Activated CD8-positive, alpha-beta memory T cell treated with anti-CD3 and anti-CD28 coated beads for 1 hour (primary cell): ENCODE data around the gene RNF166.
"Not testable (repeated sequence)": the region's sequence is repeated elsewhere in the genome, so short reads cannot be mapped to it uniquely, and the experiment has no call there.

Experiments
- DNase-seq, 2 donors: peaks; one replicate each; pipeline ENCODE4 v3.0.0-alpha.2; 2020; ENCODE audit warnings: low read depth in 1 of 2; ENCODE audit errors: extremely low read depth in 1 of 2

Gene RNF166

DNA sequence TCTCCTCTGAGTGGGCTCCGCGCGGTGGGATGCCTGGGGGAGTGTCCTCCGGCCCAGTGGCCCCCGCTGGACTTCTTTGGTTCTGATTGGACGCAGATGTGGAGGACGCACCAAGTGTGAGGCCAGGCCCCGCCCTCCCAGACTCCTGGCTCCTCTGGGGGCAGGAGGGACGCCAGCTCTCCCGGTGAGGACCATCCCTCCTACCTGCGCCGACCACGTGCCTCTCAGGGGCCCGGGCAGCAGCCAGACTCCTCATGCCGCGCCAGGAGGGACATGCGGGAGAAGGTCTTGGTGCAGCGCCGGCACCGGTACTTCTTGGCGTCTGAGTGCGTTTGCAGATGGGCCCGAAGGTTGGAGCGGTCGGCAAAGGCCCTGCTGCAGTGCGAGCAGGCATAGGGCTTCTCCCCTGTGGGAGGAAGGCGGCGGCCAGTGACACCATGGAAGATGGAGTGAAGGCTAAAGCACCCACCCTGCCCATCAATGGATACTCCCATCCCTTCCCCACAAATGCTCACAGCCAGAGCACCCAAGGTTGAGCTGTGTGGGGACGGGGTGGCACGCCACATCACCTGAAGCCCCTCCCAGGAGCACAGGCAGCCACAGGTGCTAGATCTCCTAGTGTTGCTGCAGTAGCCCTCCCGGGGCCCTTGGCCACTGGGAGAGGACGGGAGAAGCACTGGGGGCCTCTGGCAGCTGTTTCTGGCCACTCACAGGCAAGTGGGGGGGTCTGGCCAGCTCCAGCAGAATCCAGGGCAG is 27.8 kb downstream of the RNF166 start:
- no peak for DNase-seq

DNA sequence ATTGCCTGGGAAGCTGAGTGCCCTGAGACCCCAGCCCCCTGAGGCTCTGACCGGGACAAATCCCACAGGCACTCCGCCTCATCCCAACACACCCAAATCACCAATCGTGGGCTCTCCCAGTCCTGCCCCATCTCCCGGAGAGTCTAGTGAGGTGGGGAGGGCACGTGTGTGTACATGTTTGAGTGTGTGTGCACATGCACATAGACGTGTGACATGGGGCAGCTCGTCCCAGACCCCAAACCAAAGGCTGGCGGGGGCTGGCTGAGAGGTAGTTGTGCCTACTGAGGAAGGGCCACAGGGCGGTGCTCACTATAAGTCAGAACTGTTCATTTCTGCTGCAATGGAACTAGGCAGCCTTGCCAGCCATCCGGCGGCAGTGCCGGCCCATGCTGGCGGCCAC is 28.5 kb downstream of the RNF166 start:
- no peak for DNase-seq

DNA sequence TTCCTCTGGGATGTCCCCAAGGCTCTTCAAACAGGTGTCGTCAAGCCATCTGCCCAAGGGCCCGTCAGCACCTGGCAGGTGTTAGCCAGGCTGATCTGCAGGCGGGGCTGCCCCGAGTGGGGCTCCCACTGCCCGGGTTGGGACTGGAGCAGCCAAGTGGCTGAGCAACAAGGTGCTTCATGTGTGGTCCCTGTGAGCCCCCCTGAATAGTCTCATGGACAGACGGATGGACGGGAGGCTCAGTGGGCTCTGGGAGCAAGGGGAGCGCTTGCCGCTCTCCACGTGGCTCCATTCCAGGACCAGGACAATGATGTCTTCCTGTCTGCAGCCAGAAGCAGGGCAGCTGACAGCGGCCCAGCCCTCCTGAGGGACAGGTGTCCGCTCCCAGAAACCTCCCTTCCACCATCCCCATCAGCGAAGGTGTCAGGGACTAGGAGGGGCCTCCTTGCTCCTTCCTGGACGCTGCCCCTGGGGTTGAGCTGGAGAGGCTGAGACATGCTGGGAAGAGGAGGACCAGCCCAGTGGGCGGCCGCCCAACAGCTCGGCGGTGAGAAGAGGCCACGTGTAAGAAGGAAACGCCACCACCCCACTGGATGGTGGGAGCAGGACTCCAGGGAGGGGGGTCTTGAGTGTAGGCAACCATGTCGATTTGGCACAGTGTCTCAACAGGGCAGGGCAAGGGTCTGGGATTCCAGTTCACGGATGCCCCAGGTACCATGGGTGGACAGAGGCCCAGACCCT is 29.5 kb downstream of the RNF166 start:
- no peak for DNase-seq

DNA sequence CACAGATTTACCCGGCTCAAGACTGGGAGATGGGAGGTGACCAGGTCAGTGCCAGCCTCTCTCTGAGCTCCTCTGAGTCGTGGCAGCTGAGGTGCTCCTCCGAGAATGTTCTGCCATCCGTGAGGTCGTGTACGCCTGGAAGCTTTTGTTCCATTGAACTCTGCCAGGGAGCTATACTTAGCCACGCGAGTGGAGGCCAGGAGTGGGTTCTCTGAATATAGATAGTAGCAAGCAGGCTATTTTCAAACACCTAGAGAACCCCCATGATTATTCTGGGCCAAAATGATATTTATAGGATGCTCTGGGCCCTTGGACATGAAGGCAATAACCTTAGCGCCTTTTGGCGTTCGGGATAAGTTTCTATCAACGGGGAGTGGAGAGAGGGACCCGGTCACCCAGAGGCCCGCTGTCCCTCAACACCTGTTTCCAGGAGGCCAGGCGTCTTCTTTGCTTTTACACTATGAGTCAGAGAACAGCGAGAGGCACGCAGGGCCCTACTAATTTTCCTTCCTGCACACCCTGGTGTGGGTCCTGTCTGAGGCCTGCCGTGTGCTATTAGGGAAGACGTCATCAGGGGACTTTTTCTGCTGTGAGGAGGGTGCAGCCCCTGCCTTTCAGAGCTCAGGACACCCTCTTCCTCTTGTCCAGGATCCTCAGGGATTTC is 32.4 kb downstream of the RNF166 start:
- DNase-seq: no peak

DNA sequence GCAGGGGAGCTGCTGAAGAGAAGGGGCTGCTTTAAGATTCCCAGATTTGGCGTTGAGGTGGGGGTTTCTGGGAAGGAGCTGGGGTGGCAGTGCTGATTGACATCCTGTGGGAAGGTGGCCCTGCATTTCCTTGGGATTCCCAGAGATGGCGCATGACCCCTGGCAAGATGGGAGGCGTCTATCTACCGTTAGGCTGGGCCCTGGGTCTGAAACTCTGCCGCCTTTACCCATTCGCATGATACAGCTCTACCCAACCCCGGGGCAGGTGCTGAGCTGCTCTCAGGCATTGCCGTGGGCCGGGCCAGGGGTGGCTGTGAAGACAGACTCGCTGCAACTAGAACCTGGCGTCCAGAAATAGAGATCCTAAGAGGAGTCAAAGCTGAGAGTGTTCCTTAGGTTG is 33.4 kb downstream of the RNF166 start:
- DNase-seq: no peak

DNA sequence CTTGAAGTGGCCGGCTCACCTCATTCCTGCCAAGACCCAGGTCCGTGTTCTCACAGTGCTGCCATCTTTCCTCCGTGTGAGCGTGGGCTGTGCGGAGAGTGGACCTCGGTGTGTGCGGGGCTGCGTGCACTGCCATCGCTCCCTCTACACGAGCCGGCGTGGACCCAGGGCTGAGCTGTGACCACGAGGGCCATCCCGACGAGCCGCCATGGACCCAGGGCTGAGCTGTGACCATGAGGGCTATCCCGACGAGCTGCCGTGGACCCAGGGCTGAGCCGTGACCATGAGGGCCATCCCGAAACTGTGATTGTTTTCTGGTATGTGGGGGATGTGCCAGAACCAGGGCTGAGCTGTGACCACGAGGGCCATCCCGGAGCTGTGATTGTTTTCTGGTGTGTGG is 34.4 kb downstream of the RNF166 start:
- no peak for DNase-seq

DNA sequence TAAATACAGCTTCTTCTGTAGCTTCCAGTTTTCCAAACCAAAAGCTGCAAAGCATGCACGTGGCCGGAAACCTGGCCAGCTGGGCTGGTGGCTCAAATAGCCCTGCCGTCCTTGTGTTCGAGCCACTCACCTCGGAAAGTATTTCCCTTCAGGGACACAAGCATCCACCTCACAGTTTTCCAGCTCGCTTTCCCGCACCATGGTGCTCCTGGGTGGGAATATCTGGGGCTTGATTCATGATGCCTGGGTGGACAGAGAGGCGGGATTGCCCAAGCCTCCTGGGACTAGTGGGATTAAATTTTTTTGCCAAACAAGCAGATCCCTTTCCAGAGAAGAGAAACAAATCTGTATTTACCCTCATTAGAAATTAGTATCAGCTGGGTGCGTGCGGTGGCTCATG is 36.2 kb downstream of the RNF166 start:
- DNase-seq: no peak

DNA sequence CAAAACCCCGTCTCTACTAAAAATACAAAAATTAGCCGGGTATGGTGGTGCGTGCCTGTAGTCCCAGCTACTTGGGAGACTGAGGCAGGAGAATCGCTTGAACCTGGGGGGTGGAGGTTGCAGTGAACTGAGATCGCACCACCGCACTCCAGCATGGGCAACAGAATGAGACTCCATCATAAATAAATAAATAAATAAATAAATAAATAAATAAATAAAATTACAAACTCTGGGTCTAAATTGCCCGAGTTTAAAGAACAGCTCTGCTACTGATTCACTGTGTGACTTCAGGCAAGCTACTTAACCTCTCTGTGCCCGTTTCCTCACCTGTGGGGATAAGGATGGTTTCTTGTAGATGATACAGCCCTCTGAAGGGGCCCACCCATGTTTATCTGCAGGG is 36.7 kb downstream of the RNF166 start:
- not testable (repeated sequence) for DNase-seq

DNA sequence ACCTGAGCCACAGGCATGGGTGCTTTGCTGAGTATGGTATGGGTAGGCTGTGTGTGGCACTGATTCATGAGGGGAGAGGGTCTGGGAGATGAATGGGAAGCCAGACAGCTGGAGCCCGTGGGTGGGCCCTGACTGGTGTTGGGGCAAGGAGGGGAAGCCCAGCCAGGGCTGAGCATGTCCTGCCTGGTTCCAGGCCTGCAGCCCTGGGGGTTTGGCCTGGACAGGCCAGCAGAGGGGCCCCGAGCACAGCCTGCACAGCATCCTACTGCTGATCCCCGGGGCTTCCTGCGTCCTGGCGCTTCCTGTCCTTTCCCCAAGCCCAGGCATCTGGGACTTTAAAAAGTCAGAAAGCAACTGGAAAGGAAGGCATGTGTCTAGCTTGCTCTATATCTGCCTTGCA is 38.7 kb downstream of the RNF166 start:
- no peak for DNase-seq

DNA sequence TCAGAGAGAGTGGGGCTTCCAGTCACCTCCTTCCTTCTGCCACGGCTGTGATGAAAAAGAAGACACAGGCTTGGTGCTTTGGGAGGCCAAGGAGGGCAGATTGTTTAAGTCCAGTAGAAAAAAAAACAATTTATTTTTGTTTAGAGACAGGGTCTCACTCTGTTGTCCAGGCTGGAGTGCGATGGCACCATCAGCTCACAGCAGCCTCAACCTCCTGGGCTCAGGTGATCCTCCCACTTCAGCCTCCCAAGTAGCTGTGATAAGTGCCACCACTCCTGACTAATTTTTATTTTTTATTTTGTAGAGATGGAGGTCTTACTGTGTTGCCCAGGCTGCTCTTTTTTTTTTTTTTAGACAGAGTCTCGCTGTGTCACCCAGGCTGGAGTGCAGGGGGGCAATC is 40.6 kb downstream of the RNF166 start:
- no peak for DNase-seq

DNA sequence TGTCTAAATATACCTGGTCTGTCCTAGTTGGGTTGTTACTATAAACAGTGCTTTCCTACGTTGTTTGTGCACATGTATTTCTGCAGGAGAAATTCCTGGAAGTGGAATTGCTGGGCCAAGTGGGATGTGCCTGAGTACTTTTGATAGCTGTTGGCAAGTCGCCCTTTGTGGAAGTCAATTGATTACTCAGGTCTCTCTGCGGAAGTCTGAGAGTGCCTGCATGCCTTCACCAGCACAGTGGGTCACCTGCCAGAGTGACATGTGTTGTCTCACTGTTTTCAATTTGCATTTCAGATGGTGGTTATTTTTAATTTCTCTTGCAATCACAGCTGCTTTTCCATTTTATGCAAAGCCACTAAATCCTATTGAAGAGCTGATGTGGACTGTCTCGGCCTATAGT is 41.1 kb downstream of the RNF166 start:
- no peak for DNase-seq

DNA sequence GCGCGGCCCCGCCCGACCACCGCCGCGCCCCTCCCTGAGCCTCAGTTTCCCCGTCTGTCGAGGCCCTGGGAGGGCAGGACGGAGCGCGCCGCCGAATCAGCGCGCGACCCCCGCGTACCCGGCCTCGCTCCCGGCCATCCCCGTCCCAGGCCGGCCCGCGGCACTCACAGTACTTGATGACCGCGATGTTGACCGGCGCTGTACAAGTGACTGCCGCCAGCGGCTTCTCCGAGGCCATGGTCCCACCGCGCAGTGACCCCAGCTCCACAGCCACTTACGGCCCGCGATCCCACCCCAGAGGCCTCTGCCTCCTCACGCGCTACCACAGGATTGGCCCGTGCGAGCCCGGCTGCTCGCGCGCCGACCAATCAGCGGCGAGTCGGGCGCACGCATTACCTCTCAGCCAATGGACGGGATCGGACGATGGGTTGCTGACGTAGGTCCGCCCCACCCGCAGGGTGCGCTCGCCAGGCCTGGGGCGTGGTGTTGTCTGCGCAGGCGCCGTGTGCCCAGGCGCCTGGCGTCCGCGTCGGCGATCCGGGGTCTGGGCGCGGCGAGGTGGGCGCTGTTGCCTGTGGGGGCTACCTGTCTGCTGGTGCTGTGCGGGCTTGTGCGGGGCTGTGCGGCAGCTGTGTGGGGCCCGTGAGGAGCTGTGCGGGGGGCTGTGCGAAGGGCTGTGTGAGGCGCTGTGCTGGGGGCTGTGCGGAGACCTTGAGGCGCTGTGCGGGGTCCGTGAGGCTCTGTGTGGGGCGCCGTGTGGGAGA is 43.2 kb downstream of the RNF166 start, which contains the start of gene MVD:
Gene MVD, minus strand, starts transcription at position 249 of the 764 bp plus-strand sequence. Its CDS starts 11 bp downstream, at position 238.
- peak; percentile 86 to 93 for DNase-seq

DNA sequence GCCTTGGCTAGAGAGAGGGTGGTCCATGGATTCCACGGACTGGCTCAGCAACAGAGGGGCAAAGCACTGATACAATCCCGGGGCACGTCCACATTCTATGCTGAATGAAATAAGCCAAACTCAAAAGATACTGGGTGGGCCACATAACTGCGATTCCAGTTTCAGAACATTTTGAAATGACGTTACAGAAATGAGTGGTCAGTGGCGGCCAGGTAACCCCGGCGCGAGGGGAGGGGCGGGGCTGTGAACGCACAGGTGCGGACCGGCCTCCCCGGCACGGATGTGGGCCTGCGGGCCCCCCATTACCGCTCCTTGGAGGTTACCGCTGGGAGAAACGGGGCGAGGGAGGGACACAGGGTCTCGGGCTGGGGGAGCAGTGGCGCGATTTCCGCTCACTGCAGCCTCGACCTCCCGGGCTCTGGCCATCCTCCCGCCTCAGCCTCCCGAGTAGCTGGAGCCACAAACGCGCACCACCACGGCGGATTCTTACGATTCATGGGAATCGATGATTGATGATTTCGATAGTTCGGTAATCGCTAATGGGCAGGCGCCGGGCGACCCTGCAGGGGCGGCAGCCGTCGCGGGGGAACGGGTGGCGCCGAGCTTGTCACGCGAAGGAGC is 43.9 kb downstream of the RNF166 start:
- DNase-seq: no peak

DNA sequence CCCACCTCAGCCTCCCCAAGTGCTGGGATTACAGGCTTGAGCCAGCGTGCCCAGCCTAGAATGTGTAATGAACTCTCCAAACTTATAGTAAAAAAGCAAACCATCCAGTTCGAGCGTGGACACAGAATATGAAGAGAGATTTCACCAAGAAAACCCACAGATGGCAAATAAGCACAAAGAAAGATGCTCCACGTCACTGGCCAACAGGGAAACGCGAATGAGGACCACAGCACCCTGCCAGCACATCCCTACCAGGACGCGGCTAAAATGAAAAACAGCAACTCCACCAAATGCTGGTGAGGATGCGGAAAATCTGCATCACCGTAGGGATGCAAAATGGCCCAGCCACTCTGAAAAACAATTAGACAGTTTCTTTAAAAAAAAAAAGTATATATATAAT is 44.7 kb downstream of the RNF166 start:
- no peak for DNase-seq

DNA sequence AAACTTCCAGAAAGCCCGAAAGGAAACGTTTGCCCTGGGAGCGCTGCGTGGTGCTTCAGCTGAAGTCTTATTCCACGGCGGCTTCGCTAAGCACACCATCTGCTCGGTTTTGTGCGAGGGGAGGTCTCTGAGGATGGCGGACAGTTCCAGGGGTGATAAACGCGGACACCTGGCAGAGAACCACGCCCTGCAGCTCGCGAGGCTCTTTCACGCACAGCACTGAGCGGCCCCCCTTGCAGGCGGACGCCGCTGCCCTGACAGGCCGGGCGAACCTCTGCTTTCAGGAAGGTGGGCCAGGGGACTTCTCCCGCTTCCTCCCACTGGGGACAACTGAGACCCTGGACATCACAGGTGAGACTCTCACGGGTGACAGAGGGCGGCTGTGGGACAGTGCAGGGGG is 47.0 kb downstream of the RNF166 start:
- DNase-seq: no peak

DNA sequence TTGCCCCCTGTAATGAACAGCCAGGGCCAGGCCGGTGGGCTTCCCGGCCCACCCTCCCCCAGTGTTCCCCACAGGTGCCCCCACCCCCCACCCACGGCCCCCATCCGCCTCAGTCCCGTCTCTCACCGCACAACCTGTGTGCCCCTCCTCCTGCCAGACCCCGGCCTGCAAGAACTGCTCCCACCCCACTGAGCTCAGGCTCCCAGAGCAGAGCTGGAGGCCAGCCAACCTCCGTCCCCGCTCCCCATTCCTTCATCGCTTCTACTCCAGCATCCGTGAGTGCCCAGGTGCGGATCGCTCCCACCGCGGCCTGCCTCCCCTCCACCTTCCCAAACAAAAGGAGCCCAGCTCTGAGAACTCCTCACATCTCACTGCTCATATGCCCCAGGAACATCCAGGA is 47.5 kb downstream of the RNF166 start:
- DNase-seq: no peak

DNA sequence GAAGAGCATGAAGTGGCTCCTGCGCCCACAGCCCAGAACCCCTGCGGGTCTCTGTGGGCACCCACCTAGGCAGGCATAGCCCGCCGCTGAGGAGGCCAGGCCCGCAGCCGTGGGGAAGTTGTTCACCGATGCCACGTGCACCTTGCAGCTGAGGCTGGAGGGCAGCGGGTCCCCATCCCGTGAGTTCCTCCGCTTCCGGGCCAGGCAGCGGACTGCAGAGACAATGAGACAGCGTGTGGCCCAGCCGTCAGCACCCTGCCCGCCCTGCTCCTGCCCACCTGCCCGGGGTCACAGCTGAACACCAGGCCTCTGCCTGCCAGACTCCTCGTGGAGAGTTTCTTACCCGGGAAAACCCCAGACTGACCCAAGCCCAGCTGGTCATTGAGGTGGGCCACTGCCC is 48.8 kb downstream of the RNF166 start:
- DNase-seq: no peak

DNA sequence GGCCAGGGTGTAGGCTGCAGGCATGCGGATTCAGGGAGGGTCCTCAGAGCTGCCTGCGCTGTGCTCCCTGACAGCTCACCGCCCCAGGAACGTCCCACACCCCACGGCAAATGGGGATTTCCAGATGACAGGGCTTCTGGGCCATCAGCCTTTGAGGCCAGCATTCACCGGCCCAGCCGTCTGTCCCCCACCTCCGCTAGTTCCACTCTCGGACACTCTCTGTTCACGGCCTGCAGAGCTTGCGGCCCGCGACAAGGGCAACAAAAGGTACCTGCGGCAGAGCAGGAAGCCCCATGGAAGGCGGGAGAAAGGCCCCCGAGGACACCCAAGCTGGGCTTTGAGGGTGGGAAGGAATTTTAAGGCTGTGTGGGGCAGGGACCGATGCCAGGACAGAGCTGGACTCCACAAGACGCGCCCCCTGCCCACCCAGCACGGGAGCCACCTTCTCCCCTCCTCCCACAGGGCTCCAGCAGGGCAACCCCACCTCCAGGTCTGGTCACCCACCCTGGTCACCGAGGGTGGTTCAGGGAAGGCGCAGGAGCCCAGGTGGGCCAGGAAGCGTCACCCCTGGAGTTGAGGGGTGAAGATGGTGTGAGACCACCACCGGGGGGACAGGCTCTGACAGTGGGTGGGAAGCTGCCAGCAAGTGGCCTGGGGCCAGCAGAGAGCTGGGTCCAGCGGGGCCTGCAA is 49.8 kb downstream of the RNF166 start:
- no peak for DNase-seq

DNA sequence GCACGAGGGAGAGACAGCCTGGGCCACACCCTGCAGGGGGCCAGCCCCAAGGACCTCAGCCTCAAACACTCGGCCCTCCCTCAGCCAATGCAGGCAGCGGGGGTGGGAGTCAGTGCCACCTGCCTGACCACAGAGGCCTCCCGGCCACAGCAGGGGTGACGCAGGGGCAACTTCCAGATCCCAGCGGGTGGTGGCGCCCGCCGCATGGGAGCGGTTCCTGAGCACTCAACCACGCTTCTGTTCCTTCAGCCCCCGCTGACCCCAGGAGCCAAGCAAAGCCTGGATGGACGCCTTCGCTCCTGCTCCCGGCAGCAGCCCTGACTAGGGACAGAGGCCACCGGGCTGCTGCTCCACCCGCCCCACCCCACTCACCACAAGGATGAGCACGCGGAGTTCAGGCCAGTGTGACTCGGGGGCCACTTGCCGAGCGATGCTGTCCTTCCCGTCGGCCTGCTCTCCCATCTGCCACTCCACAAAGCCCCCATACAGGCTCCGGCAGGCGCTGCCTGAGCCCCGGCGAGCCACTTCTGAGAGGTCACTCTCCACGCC is 50.4 kb downstream of the RNF166 start:
- DNase-seq: no peak
